Esophagus squamous epithelium (tissue), 4 donors: ENCODE data around the gene NME5.

Source experiments
- CTCF ChIP-seq, 6 experiments: fragments of 450-650 bp in 4 of 6; fragments of 200-600 bp in 2 of 6; sonication (generic) in 2 of 6; IDR thresholded peaks; one replicate each; pipeline ENCODE4 v1.5.1; 2016 to 2019; ENCODE audit warnings: antibody characterized with exemption in 6 of 6, mild to moderate bottlenecking in 4 of 6, moderate library complexity in 4 of 6
- POLR2A ChIP-seq, 4 donors: fragments of 450-650 bp; IDR thresholded peaks; one replicate each; pipeline ENCODE4 v1.6.1; 2017; ENCODE audit warnings: antibody characterized with exemption in 4 of 4, mild to moderate bottlenecking in 4 of 4, moderate library complexity in 3 of 4

GRCh38 chr5:138082033-138082432, 57.2 kb downstream of the NME5 start:
- TF ChIP-seq POLR2A (IDR thresholded peaks at IDR 0.05) = no peak
- TF ChIP-seq CTCF (IDR thresholded peaks at IDR 0.05) = no peak
